Gastrocnemius medialis (tissue), 4 donors: ENCODE data around the gene PSMA6.

Experiments used
- POLR2A ChIP-seq, 2 donors: fragments of 450-650 bp; IDR thresholded peaks; one replicate each; pipeline ENCODE4 v1.6.1; 2017; ENCODE audit warnings: antibody characterized with exemption in 2 of 2, mild to moderate bottlenecking in 2 of 2, moderate library complexity in 2 of 2
- TF ChIP-seq, protein P1 (sequence below), 5 experiments: fragments of 450-650 bp in 3 of 5; fragments of 200-600 bp in 2 of 5; sonication (generic) in 2 of 5; IDR thresholded peaks in 4 of 5; conservative IDR thresholded peaks in 1 of 5; 1 replicate in 4 of 5; 2 replicates in 1 of 5; pipeline ENCODE4 v1.5.1; 2016 to 2019; ENCODE audit warnings: antibody characterized with exemption in 5 of 5, mild to moderate bottlenecking in 3 of 5, moderate library complexity in 3 of 5

DNA sequence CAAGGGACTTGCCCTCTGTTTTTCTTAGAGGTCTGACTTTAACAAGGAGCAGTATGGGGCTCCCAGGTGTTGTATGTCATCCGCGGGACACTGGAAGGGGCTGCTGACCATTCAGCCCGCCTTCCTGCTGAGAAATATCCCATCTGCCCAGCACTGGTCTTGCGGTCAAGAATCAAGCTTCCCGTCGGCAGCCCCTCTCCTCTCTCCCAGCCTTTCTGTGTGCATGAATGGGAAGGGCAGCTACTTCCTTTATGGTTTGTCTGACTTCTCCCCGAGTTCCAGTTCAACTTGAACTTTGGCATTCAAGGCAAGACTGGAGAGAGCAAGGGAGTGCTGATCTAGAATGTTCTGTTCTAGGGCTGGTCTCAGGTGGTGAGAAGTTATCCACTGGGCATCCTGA lies 51.5 kb downstream of the PSMA6 start:
- TF ChIP-seq, protein P1, sequence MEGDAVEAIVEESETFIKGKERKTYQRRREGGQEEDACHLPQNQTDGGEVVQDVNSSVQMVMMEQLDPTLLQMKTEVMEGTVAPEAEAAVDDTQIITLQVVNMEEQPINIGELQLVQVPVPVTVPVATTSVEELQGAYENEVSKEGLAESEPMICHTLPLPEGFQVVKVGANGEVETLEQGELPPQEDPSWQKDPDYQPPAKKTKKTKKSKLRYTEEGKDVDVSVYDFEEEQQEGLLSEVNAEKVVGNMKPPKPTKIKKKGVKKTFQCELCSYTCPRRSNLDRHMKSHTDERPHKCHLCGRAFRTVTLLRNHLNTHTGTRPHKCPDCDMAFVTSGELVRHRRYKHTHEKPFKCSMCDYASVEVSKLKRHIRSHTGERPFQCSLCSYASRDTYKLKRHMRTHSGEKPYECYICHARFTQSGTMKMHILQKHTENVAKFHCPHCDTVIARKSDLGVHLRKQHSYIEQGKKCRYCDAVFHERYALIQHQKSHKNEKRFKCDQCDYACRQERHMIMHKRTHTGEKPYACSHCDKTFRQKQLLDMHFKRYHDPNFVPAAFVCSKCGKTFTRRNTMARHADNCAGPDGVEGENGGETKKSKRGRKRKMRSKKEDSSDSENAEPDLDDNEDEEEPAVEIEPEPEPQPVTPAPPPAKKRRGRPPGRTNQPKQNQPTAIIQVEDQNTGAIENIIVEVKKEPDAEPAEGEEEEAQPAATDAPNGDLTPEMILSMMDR (IDR thresholded peaks at IDR 0.05 in 4 of 5, conservative IDR thresholded peaks at IDR 0.05 in 1 of 5), result no peak
- TF ChIP-seq POLR2A (IDR thresholded peaks at IDR 0.05), result no peak
